Left colon (tissue), 2 donors: ENCODE measurements around the gene HPS4. TPM values are rescaled to one million over a fixed set of nuclear protein-coding genes. Genes with fewer than 3 reads are reported as not detected.
"Not testable (repeated sequence)": the region's sequence is repeated elsewhere in the genome, so short reads cannot be mapped to it uniquely, and the experiment has no call there.

Experiments used
- ATAC-seq: fragments of 200-7000 bp; cut with Tn5 transposase; one replicate; pipeline ENCODE4 v1.9.1; 2020; ENCODE audit warnings: mild to moderate bottlenecking, moderate library complexity
- DNase-seq, 2 donors: peaks; one replicate each; pipeline ENCODE4 v3.0.0-alpha.2; 2020
- intact Hi-C, 2 donors: fragments of 100-400 bp; cut with DNase I in 1 of 2; cut with micrococcal nuclease in 1 of 2; formaldehyde crosslinking; loops; one replicate each; pipeline versions ENCODE4 v1.11.2 to v1.14.0; 2022; cut with DNase I, micrococcal nuclease
- total RNA-seq, 2 donors: library from RNA; stranded (reverse); fragmentation: NEBNext Ultra II Directional; extraction: Animal tissue kit (Norgen Biotek cat#: 25700); gene quantifications; one replicate each; pipeline ENCODE4 v1.2.1, GENCODE V29; 2021
- donor health status: DM: no; HTN: no; CAD: no.
- donor health status: DM: yes; HTN: yes; CAD: no.

Gene HPS4
- total RNA-seq, 2 donors from 2014 or later, result 21.9 to 26.9 TPM

GRCh38 chr22:26450453-26451185 is 33.0 kb downstream of the HPS4 start:
- no peak for ATAC-seq
- no peak for DNase-seq
- intact Hi-C loops, result no loop called here

- ATAC-seq (no peak), DNase-seq (no peak)
- intact Hi-C loops, result no loop called here
These were observed 34.6 kb downstream of the HPS4 start for GRCh38 chr22:26448941-26449340.

GRCh38 chr22:26448334-26448733 is 35.2 kb downstream of the HPS4 start:
- DNase-seq (peak in 1 of 2 donors; percentile 15), ATAC-seq (no peak)
- intact Hi-C loops, result no loop called here

- intact Hi-C loops, result no loop called here
- ATAC-seq, result no peak
- DNase-seq, result no peak
These were observed 35.8 kb downstream of the HPS4 start for GRCh38 chr22:26447584-26448329.

GRCh38 chr22:26446808-26447515 is 36.6 kb downstream of the HPS4 start:
- intact Hi-C loops, result no loop called here
- ATAC-seq (no peak), DNase-seq (no peak)

GRCh38 chr22:26445577-26446275 is 37.9 kb downstream of the HPS4 start:
- ATAC-seq, result peak; percentile 64
- no peak for DNase-seq
- intact Hi-C loops, result no loop called here

- DNase-seq (no peak), ATAC-seq (peak; percentile 51)
- intact Hi-C loops, result no loop called here
These were observed 38.8 kb downstream of the HPS4 start for GRCh38 chr22:26444777-26445176.

GRCh38 chr22:26443901-26444690 is 39.5 kb downstream of the HPS4 start:
- ATAC-seq (no peak), DNase-seq (no peak)
- intact Hi-C loops, result no loop called here

GRCh38 chr22:26442086-26442756 is 41.4 kb downstream of the HPS4 start:
- intact Hi-C loops, result no loop called here
- ATAC-seq, result no peak
- no peak for DNase-seq

GRCh38 chr22:26439559-26439958 is 44.0 kb downstream of the HPS4 start:
- ATAC-seq, result no peak
- DNase-seq, result no peak
- intact Hi-C loops, result no loop called here

GRCh38 chr22:26438776-26439175 is 44.8 kb downstream of the HPS4 start:
- DNase-seq, ATAC-seq, intact Hi-C loops: not testable (repeated sequence)

- ATAC-seq, result no peak
- intact Hi-C loops, result no loop called here
These were observed 45.7 kb downstream of the HPS4 start for GRCh38 chr22:26437694-26438392.

GRCh38 chr22:26436903-26437515 is 46.6 kb downstream of the HPS4 start:
- ATAC-seq (peak; percentile 97), DNase-seq (peak; percentile 79 to 81)
- intact Hi-C loops, result no loop called here

More at GRCh38 chr22:26437694-26438392, 45.7 kb downstream of the HPS4 start:
- no peak for DNase-seq

GRCh38 chr22:26435327-26436093 is 48.1 kb downstream of the HPS4 start:
- no peak for ATAC-seq
- intact Hi-C loops, result no loop called here
- no peak for DNase-seq

- intact Hi-C loops, result no loop called here
- DNase-seq (no peak), ATAC-seq (no peak)
These were observed 49.8 kb downstream of the HPS4 start for GRCh38 chr22:26433805-26434204.

GRCh38 chr22:26432619-26433311 is 50.8 kb downstream of the HPS4 start:
- ATAC-seq (no peak), DNase-seq (no peak)
- intact Hi-C loops, result no loop called here
